ENCODE measurements around the gene TSSK2. TPM values are rescaled to one million over a fixed set of nuclear protein-coding genes. Genes with fewer than 3 reads are reported as not detected.

Gene TSSK2
- total RNA-seq, 1 donor from 2014 or later: 1.4 TPM

- DNase-seq (ENCODE audit: low spot score): no peak
These were observed 24.0 kb upstream of the TSSK2 start for GRCh38 chr22:19106886-19107729.

- DNase-seq (ENCODE audit: low spot score): no peak
These were observed 23.4 kb upstream of the TSSK2 start for GRCh38 chr22:19107730-19108074.

GRCh38 chr22:19108807-19109197, 22.3 kb upstream of the TSSK2 start:
- no peak for DNase-seq (ENCODE audit: low spot score)

- peak; percentile 47 for DNase-seq (ENCODE audit: low spot score)
These were observed 21.7 kb upstream of the TSSK2 start for GRCh38 chr22:19109198-19110063.

- no peak for DNase-seq (ENCODE audit: low spot score)
These were observed 21.0 kb upstream of the TSSK2 start for GRCh38 chr22:19110064-19110458.

GRCh38 chr22:19110646-19111045, 20.5 kb upstream of the TSSK2 start:
- DNase-seq (ENCODE audit: low spot score): no peak

GRCh38 chr22:19111140-19111539, 20.0 kb upstream of the TSSK2 start:
- no peak for DNase-seq (ENCODE audit: low spot score)

GRCh38 chr22:19111584-19111983, 19.5 kb upstream of the TSSK2 start:
- DNase-seq (ENCODE audit: low spot score): no peak

GRCh38 chr22:19113429-19113828, 17.7 kb upstream of the TSSK2 start:
- no peak for DNase-seq (ENCODE audit: low spot score)

- no peak for DNase-seq (ENCODE audit: low spot score)
These were observed 16.0 kb upstream of the TSSK2 start for GRCh38 chr22:19114984-19115552.

GRCh38 chr22:19115628-19116027, 15.5 kb upstream of the TSSK2 start:
- DNase-seq (ENCODE audit: low spot score): no peak

- DNase-seq (ENCODE audit: low spot score): no peak
These were observed 14.0 kb upstream of the TSSK2 start for GRCh38 chr22:19117111-19117512.

GRCh38 chr22:19118329-19118880, 12.7 kb upstream of the TSSK2 start:
- no peak for DNase-seq (ENCODE audit: low spot score)

- DNase-seq (ENCODE audit: low spot score): no peak
These were observed 11.2 kb upstream of the TSSK2 start for GRCh38 chr22:19119949-19120348.

- DNase-seq (ENCODE audit: low spot score): peak; percentile 25
These were observed 10.1 kb upstream of the TSSK2 start for GRCh38 chr22:19120829-19121630.

- DNase-seq (ENCODE audit: low spot score): peak; percentile 34
These were observed 9.4 kb upstream of the TSSK2 start for GRCh38 chr22:19121631-19122142.

- peak; percentile 98 for DNase-seq (ENCODE audit: low spot score)
These were observed 8.9 kb upstream of the TSSK2 start, which contains the start of gene DGCR2 for GRCh38 chr22:19122143-19122751. Gene DGCR2 (minus strand): TSS chr22:19122412. CDS start chr22:19122206, 206 bp downstream.

- DNase-seq (ENCODE audit: low spot score): peak; percentile 46
These were observed 8.2 kb upstream of the TSSK2 start for GRCh38 chr22:19122752-19123492.

- no peak for DNase-seq (ENCODE audit: low spot score)
These were observed 7.2 kb upstream of the TSSK2 start for GRCh38 chr22:19123936-19124335.

- no peak for DNase-seq (ENCODE audit: low spot score)
These were observed 6.7 kb upstream of the TSSK2 start for GRCh38 chr22:19124377-19124776.
